Activated naive CD8-positive, alpha-beta T cell treated with anti-CD3 and anti-CD28 coated beads, Interleukin-2, amount 50 U/mL, for 24 hours (primary cell): Measurements from ENCODE around the gene PLEKHA7.
A peak's percentile ranks its signal among the peaks of the same experiment; 100 is the strongest.

Experiments used
- ATAC-seq: fragments of 150-1000 bp; cut with Tn5 transposase; one replicate; pipeline ENCODE4 v1.10.0; 2021
- DNase-seq: peaks from one replicate; pipeline ENCODE4 v3.0.0; 2021
- H3K27ac Mint-ChIP-seq: one replicate; pipeline ENCODE4 v1.8.0; 2021; ENCODE audit warnings: mild to moderate bottlenecking, mixed read lengths
- H3K27me3 Mint-ChIP-seq: one replicate; pipeline ENCODE4 v1.8.0; 2021; ENCODE audit warnings: mixed read lengths
- H3K36me3 Mint-ChIP-seq: one replicate; pipeline ENCODE4 v1.8.0; 2021; ENCODE audit warnings: low read depth, mixed read lengths
- H3K4me1 Mint-ChIP-seq: one replicate; pipeline ENCODE4 v1.8.0; 2021; ENCODE audit warnings: mixed read lengths
- H3K4me3 Mint-ChIP-seq: one replicate; pipeline ENCODE4 v1.8.0; 2021; ENCODE audit warnings: mild to moderate bottlenecking, moderate library complexity, mixed read lengths
- H3K9me3 Mint-ChIP-seq: one replicate; pipeline ENCODE4 v1.8.0; 2021; ENCODE audit warnings: mixed read lengths

Gene PLEKHA7

DNA sequence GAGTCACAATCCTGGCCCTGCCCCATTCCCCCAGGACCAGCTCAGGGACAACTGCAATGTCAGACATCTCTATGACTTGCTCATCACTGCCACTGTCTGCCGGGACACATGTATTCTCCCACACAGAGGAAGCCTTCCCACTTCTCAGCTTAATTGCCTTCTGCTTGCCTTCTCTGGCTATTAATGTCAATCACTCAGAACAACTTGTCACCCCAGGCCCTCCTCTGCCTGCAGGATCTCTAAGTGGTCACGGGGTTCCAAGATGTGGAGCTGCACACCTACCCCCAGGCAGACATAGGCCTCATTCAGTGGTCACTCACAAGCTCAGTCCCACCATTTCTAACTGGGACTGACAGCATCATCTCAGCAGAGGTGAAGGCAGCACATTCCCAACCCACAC is 15.1 kb downstream of the PLEKHA7 start:
- Mint-ChIP-seq H3K36me3 (no peaks in the 10 kb centered on the region), H3K27me3 (no peaks in the 10 kb centered on the region), H3K4me1 (no peaks in the 10 kb centered on the region), H3K27ac (no peak overlapping the region), H3K9me3 (no peaks in the 10 kb centered on the region), H3K4me3 (no peak overlapping the region)
- ATAC-seq = no peak
- DNase-seq = no peak

DNA sequence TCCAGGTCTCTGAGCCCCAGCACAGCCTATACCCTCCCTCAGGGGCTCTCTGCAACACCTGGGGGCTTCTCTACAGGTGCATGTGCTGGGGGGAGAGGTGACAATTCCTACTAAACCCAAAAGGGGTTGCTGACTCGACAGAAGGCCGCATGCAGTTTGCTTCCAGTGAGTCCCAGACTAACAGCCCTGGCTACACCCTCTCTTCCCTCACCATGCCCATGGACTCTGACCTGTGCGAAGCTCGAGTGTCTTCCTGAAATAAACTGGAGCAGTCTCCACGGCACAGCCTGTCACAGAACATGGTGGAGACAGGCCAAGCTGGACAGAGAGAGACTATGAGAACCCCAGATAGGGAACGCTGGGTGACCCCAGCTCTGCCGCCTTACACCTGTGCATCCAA is 16.6 kb downstream of the PLEKHA7 start:
- Mint-ChIP-seq H3K4me1 (no peaks in the 10 kb centered on the region), H3K36me3 (no peaks in the 10 kb centered on the region)

DNA sequence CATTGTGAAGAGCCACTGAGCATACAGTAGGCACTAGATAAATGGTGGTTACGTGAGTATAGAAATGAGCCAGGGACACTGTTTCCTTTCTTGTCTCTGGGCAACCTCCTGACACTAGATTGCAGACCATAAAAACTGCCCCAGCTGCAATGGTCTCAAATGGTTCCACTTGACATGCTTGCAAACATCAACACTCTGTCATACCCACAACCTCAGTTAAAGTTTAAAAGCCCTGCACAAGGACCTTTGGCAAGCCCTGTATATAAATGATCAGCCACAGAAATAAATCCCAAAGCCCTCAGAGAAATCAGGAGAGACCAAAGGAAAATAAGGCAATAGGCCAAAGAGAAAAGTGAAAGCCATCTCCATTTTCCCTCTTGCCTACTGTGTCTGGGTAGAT is 20.7 kb downstream of the PLEKHA7 start:
- H3K9me3 Mint-ChIP-seq = no peaks in the 10 kb centered on the region
- ATAC-seq = no peak
- H3K36me3 Mint-ChIP-seq = no peaks in the 10 kb centered on the region
- H3K27me3 Mint-ChIP-seq = no peaks in the 10 kb centered on the region
- no peak overlapping the region for H3K4me3 Mint-ChIP-seq
- no peak overlapping the region for H3K27ac Mint-ChIP-seq
- peaks cover 8% of the 10 kb centered on the region for H3K4me1 Mint-ChIP-seq
- DNase-seq = no peak

More for the DNA sequence above, 16.6 kb downstream of the PLEKHA7 start:
- no peak for DNase-seq
- Mint-ChIP-seq H3K27ac (no peak overlapping the region), H3K4me3 (no peak overlapping the region), H3K27me3 (no peaks in the 10 kb centered on the region), H3K9me3 (no peaks in the 10 kb centered on the region)
- no peak for ATAC-seq

DNA sequence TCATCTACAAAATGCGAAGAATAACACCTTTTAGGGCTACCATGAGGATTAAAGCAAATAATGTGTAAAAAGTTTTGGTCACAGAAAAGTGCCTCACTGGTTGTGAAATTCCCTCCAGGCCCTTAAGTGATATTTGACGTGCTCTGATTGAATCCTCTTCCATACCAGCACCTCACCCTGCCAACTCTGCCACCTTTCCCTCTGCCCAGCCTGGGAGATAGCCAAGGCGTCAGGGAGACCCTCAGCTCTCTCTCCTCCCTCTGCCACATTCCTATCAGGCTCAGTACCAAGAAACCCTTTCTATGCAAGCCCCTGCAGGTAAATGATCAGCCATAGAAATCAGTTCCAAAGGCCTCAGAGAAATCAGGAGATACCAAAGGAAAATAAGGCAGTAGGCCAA is 21.4 kb downstream of the PLEKHA7 start:
- Mint-ChIP-seq H3K4me1 (peaks cover 13% of the 10 kb centered on the region), H3K27ac (no peak overlapping the region), H3K36me3 (no peaks in the 10 kb centered on the region), H3K9me3 (no peaks in the 10 kb centered on the region), H3K27me3 (no peaks in the 10 kb centered on the region), H3K4me3 (no peak overlapping the region)
- no peak for ATAC-seq
- no peak for DNase-seq

DNA sequence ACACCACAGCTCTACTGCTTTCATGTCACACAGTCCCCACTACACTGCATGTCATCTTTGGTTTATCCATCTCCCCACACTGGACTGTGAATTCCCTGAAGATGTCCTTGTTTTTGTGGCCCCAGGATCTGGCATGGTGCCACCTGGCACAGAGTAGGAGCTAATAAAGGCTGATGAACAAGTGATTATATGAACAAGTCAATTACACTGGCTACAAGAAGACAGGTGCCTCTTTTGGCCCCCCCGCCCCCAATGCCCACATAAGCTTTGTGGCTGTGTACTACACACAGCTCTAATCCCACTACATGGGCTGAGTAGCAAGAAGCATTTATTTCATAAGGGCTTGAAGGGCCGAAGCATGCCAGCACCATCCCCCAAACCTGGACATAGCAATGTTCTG is 24.7 kb downstream of the PLEKHA7 start:
- no peaks in the 10 kb centered on the region for H3K36me3 Mint-ChIP-seq
- H3K4me3 Mint-ChIP-seq = no peak overlapping the region
- H3K9me3 Mint-ChIP-seq = no peaks in the 10 kb centered on the region
- no peaks in the 10 kb centered on the region for H3K27me3 Mint-ChIP-seq
- ATAC-seq (no peak), DNase-seq (no peak)
- no peak overlapping the region for H3K27ac Mint-ChIP-seq
- H3K4me1 Mint-ChIP-seq = peaks cover 40% of the 10 kb centered on the region

DNA sequence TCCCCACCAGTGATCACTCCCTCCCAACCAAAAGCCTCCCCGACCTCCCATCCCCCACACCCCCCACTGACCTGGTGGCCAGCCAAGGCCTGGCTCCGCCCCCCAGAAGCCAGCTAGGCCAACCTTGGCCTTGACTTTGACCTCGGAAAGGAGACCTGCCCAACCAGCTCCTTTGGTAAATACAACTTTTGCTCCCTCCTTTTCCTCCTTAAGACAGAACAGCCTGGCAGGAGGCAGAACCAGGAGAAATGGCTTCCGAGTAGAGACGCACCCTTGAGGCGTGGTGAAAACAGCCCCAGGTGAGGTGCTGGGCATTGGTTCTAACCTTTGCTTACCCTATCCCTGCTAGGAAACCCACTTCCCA is 27.0 kb downstream of the PLEKHA7 start:
- DNase-seq = no peak
- Mint-ChIP-seq H3K9me3 (no peaks in the 10 kb centered on the region), H3K4me3 (peak overlapping the region; percentile 44), H3K36me3 (no peaks in the 10 kb centered on the region), H3K27ac (peak overlapping the region; percentile 77), H3K27me3 (no peaks in the 10 kb centered on the region), H3K4me1 (peaks cover 43% of the 10 kb centered on the region)
- no peak for ATAC-seq

DNA sequence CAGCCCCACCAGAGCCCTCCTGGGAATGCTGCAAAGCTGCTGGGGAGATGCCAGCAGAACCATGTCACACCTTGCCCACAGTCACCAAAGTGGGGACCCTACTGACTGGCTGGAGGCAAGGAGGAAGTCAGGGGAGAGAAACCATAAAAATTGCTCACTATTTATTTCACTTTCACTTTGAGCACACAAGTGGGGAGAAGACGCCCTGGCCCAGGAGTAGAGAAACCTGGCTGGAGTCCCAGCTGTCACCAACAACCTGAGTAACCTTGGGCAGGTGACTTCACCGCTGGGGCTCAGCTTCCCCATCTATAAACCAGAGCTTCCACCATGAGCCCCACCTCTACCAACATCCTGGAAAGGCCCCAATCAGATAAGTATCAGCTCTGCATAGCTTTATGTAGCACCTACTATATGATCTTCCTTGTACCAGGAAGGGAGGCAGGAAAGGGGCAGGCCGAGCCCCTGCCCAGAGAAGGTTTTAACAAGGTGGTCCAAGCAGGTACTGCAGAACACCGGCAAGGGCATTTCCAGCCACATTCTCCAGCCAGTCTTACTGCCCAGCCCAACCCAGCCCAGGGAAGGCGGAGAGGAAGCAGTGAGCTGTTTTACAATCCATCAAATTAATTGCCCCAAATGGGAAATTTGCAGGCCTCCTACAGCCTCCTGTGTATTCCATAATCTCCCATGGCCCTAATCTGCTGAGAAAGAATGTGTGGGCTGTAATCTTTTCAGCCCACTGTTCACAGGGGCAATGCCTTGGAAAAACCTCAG is 27.6 kb downstream of the PLEKHA7 start:
- ATAC-seq (peak; percentile 92), DNase-seq (peak; percentile 60)
- Mint-ChIP-seq H3K4me1 (peaks cover 43% of the 10 kb centered on the region), H3K9me3 (no peaks in the 10 kb centered on the region), H3K4me3 (no peak overlapping the region), H3K27ac (peak overlapping the region; percentile 27), H3K36me3 (no peaks in the 10 kb centered on the region), H3K27me3 (no peaks in the 10 kb centered on the region)

DNA sequence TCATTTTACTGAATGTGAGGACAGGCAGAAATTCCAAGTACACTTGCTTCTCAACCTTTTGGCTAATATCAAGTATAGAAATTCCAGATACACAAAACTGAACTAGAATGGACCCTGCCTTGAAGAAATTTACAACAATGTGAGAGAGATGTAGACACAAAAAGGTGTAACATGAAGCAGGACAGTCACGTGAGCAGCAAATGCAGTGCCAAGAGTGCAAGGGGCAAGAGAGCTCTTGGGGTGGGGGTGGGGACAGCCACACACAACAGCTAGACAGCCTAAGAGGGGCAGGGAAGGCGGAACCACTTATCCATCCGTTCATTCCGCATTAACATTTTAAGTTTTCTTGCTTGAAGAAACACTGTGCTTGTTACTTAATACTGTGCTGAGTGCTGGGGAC is 28.9 kb downstream of the PLEKHA7 start:
- DNase-seq = no peak
- no peaks in the 10 kb centered on the region for H3K27me3 Mint-ChIP-seq
- H3K4me1 Mint-ChIP-seq = peaks cover 43% of the 10 kb centered on the region
- ATAC-seq = no peak
- no peaks in the 10 kb centered on the region for H3K36me3 Mint-ChIP-seq
- no peak overlapping the region for H3K4me3 Mint-ChIP-seq
- H3K9me3 Mint-ChIP-seq = no peaks in the 10 kb centered on the region
- H3K27ac Mint-ChIP-seq = no peak overlapping the region

DNA sequence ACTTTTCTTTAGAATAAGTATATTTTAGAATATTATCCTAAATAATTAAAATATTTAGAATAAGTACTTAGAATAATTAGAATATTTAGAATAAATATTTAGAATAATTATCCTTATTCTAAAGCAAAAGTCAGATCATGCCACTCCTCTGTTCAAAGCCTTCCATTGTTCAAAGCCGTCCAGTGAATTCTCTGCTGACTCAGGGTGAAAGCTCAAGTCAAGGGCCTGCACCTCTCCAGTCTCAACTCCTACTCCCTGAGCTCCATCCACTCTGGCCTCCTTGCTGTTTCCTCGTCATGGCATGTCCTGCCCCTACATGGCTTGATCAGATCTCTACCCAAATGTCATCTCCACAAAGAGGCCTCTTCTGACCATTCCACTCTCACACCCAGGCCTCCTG is 30.0 kb downstream of the PLEKHA7 start:
- no peak for ATAC-seq
- Mint-ChIP-seq H3K27me3 (no peaks in the 10 kb centered on the region), H3K4me3 (no peak overlapping the region), H3K27ac (no peak overlapping the region), H3K4me1 (peaks cover 40% of the 10 kb centered on the region), H3K9me3 (no peaks in the 10 kb centered on the region), H3K36me3 (no peaks in the 10 kb centered on the region)
- no peak for DNase-seq

DNA sequence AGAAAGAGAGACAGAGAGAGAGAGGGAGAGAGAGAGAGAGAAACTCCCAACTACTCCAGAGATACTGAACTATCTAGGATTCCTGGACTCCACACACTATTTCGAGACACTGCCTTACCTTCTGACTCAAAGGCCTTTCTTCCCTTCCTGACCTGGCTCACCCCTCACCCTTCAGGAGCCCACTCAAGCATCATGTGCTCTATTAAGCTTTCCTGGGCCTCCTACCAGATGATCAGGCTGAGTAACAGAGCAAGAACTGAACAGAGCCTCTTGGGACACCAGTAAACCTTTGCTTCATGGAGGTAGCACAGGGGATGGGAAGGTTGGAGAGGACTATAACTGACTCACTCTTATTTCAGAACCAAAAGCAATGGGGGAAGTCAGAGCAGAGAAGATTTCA is 31.4 kb downstream of the PLEKHA7 start:
- H3K9me3 Mint-ChIP-seq = no peaks in the 10 kb centered on the region
- H3K27me3 Mint-ChIP-seq = no peaks in the 10 kb centered on the region
- ATAC-seq (no peak), DNase-seq (no peak)
- no peak overlapping the region for H3K4me3 Mint-ChIP-seq
- no peaks in the 10 kb centered on the region for H3K36me3 Mint-ChIP-seq
- H3K27ac Mint-ChIP-seq = no peak overlapping the region
- H3K4me1 Mint-ChIP-seq = peaks cover 30% of the 10 kb centered on the region

DNA sequence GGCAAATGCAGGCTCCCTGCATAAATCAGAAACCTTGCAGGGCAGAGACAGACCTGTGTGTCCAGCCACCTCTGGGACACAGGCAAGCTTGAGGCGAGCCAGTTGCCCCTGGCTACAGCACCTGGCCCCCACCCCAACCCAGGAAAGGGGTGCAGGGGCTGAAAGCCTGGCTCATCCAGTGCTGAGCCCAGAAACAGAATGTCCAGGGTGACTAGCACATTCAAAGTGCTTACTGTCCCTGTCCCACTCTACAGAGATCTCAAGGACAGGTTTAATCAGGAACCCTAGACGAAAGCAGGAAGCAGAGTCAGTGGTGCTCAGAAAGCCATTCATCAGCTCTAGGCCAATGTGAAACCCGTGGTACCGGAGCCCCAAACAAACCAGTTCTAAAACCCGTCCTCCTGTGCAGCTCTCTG is 31.9 kb downstream of the PLEKHA7 start:
- Mint-ChIP-seq H3K9me3 (no peaks in the 10 kb centered on the region), H3K27me3 (no peaks in the 10 kb centered on the region), H3K36me3 (no peaks in the 10 kb centered on the region), H3K27ac (no peak overlapping the region), H3K4me1 (peaks cover 25% of the 10 kb centered on the region), H3K4me3 (no peak overlapping the region)
- ATAC-seq = no peak
- no peak for DNase-seq

DNA sequence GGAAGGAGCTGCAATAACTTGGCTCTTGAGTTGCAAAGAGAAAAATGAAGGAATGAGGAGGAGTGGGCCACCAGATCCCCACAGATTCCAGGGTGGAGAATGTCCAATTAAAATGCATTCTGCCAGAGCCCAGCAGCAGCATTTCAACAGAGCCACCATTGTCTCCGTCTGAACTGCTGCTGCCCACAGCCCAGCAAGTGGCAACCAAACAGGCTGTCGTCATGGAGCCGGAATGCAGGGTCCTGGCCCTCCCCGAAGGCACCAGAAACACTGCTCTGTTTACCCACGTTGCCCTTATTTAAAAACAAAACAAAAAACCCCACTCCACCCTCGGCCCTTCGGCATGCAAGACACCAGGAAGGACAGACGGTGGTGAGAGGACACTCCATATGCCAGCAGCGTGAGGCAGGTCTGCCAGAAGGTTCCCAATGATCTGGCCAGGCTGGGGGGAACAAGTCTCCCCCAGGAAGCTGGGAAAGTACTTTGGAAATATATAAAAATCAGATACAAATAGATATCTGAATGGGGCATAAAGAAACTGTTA is 32.5 kb downstream of the PLEKHA7 start:
- DNase-seq (no peak), ATAC-seq (no peak)
- Mint-ChIP-seq H3K27me3 (no peaks in the 10 kb centered on the region), H3K36me3 (no peaks in the 10 kb centered on the region), H3K4me1 (peaks cover 21% of the 10 kb centered on the region), H3K9me3 (no peaks in the 10 kb centered on the region), H3K4me3 (no peak overlapping the region), H3K27ac (no peak overlapping the region)

DNA sequence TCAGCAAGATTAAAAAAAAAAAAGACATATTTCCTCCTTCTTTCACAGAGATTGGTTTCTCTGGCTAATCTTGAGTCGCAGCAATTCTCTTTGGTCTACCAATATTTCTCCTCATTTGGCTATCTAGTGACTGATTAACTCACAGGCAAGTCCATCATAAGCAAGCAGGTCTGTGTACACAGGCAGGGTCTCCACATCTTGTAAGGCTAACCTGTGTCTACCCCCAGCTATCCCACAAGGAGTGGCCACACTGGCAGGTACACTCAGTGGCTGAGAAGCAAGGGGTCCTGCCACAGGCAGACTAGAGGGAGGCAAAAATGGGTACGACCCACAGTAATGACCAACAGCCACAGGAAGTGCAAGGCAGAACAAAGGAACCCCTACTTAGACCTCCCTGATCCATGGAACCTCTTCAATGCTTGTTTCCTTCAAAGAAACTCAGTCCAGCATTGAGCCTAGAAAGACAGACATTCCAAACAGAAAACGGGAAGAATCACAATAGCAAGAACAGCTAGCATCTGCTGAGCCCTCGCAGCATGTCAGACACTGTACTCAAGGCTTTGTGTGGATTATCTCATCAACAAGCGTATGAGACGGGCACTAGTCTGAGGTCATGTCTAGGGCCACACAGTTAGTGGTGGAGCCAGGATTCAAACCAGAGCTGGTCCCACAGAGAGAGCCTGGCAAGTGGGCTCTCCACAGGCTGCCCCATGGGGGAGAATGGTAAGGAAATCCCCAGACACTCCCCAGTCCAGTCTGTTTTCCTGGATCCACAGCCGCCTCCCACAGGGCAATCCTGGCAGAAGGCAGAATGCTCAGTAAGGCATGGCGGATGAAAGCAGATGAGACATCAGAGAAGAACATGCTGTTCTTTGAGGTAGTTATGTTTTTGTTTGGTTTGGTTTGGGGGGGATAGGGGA is 34.3 kb downstream of the PLEKHA7 start:
- H3K27ac Mint-ChIP-seq = no peak overlapping the region
- H3K27me3 Mint-ChIP-seq = no peaks in the 10 kb centered on the region
- H3K9me3 Mint-ChIP-seq = no peaks in the 10 kb centered on the region
- DNase-seq (no peak), ATAC-seq (no peak)
- no peaks in the 10 kb centered on the region for H3K36me3 Mint-ChIP-seq
- H3K4me3 Mint-ChIP-seq = no peak overlapping the region
- H3K4me1 Mint-ChIP-seq = peaks cover 5% of the 10 kb centered on the region

DNA sequence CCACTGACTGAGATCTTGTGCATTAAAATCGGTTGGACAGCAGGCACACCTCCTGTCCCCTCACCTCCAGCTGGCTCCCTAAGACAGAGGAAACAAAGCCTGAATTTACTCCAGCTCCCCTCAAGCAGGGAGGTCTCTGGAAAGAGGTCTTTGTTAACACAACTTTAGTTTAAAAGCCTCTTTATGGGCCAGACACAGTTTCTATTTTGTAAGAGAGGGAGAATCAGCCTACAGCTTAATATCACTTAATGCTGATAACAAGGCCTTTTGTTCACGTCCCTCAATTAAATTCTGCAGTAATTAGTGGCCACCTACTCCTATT is 36.3 kb downstream of the PLEKHA7 start:
- no peak overlapping the region for H3K27ac Mint-ChIP-seq
- no peaks in the 10 kb centered on the region for H3K36me3 Mint-ChIP-seq
- DNase-seq (no peak), ATAC-seq (no peak)
- H3K4me3 Mint-ChIP-seq = no peak overlapping the region
- H3K27me3 Mint-ChIP-seq = no peaks in the 10 kb centered on the region
- H3K9me3 Mint-ChIP-seq = no peaks in the 10 kb centered on the region
- H3K4me1 Mint-ChIP-seq = no peaks in the 10 kb centered on the region
